Measurements from ENCODE around the gene RNF145.
"Not testable (repeated sequence)": the region's sequence is repeated elsewhere in the genome, so short reads cannot be mapped to it uniquely, and the experiment has no call there.

Gene RNF145

DNA sequence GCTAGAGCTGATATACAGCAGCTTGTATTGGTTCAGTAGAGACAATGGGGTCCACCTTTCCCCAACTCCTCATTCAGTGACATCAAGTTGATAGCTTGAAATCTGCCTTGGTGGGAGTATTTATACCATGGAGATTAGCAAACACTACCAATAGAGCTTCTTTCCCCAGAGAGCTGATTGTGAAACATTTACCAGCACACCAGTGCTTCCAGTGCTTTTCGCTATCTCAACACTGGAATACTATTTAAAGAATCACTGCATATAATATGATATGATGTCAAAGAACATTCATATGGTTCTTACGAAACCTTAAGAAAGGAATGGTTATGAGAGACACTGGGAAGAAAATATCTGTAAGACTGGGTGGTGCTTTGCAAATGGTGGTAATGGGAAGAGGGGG is 21.8 kb upstream of the RNF145 start:
- DNase-seq (ENCODE audit: extremely low spot score): no peak
- POLR2A ChIA-PET: interaction anchor here (2.2 kb wide), 1 partner anchor 23 kb away, joined by 6 read pairs; no protein-coding TSS in a partner anchor
- CTCF ChIA-PET: interaction anchor here (1.0 kb wide), 1 partner anchor 20 kb away, joined by 3 read pairs; no protein-coding TSS in a partner anchor
- TF ChIP-seq BHLHE40 (IDR thresholded peaks at IDR 0.05; ENCODE audit: borderline replicate concordance): no peak
- no peak for TF ChIP-seq ZNF384 (IDR thresholded peaks at IDR 0.05)
- no peak for TF ChIP-seq FOXA1 (IDR thresholded peaks at IDR 0.05)
- no peak for TF ChIP-seq SP1 (IDR thresholded peaks at IDR 0.05)
- no peak for TF ChIP-seq L3MBTL2 (conservative IDR thresholded peaks at IDR 0.05)
- TF ChIP-seq TARDBP (IDR thresholded peaks at IDR 0.05): no peak

GRCh38 chr5:159230657-159231056 is 21.3 kb upstream of the RNF145 start:
- POLR2A ChIA-PET: interaction anchor here (2.2 kb wide), 1 partner anchor 23 kb away, joined by 6 read pairs; no protein-coding TSS in a partner anchor
- TF ChIP-seq ARNT (IDR thresholded peaks at IDR 0.05) (no peak), SUZ12 (IDR thresholded peaks at IDR 0.05) (no peak), CTBP1 (IDR thresholded peaks at IDR 0.05; ENCODE audit: borderline replicate concordance) (no peak), HDGF (IDR thresholded peaks at IDR 0.05; ENCODE audit: borderline replicate concordance) (no peak), SP1 (IDR thresholded peaks at IDR 0.05) (no peak), ZNF384 (IDR thresholded peaks at IDR 0.05) (no peak), NFRKB (IDR thresholded peaks at IDR 0.05) (no peak), FOXK2 (IDR thresholded peaks at IDR 0.05) (no peak), FOXM1 (IDR thresholded peaks at IDR 0.05; ENCODE audit: borderline replicate concordance) (no peak), BHLHE40 (IDR thresholded peaks at IDR 0.05; ENCODE audit: borderline replicate concordance) (no peak), L3MBTL2 (conservative IDR thresholded peaks at IDR 0.05) (no peak), PKNOX1 (IDR thresholded peaks at IDR 0.05) (no peak), TARDBP (IDR thresholded peaks at IDR 0.05) (no peak), LEF1 (IDR thresholded peaks at IDR 0.05; ENCODE audit: borderline replicate concordance) (no peak)
- CTCF ChIA-PET: no interaction called here
- no peak for DNase-seq (ENCODE audit: extremely low spot score)

- CTCF ChIA-PET; DNase-seq (ENCODE audit: extremely low spot score); POLR2A ChIA-PET: not testable (repeated sequence)
Measured at GRCh38 chr5:159228097-159228496, 18.7 kb upstream of the RNF145 start.

- no peak for TF ChIP-seq ARNT (IDR thresholded peaks at IDR 0.05)
- TF ChIP-seq ZNF384 (IDR thresholded peaks at IDR 0.05): no peak
- no peak for TF ChIP-seq PKNOX1 (IDR thresholded peaks at IDR 0.05)
- no peak for TF ChIP-seq LEF1 (IDR thresholded peaks at IDR 0.05; ENCODE audit: borderline replicate concordance)
- no peak for TF ChIP-seq NFRKB (IDR thresholded peaks at IDR 0.05)
- TF ChIP-seq BHLHE40 (IDR thresholded peaks at IDR 0.05; ENCODE audit: borderline replicate concordance): no peak
- no peak for TF ChIP-seq FOXK2 (IDR thresholded peaks at IDR 0.05)
- ChIA-PET POLR2A (no interaction called here), CTCF (no interaction called here)
- no peak for DNase-seq (ENCODE audit: extremely low spot score)
Measured at GRCh38 chr5:159227452-159227851, 18.1 kb upstream of the RNF145 start.

- POLR2A ChIA-PET: no interaction called here
- TF ChIP-seq PKNOX1 (IDR thresholded peaks at IDR 0.05) (no peak), FOXM1 (IDR thresholded peaks at IDR 0.05; ENCODE audit: borderline replicate concordance) (no peak), NFRKB (IDR thresholded peaks at IDR 0.05) (no peak), ARNT (IDR thresholded peaks at IDR 0.05) (no peak), ELF4 (IDR thresholded peaks at IDR 0.05) (no peak), BHLHE40 (IDR thresholded peaks at IDR 0.05; ENCODE audit: borderline replicate concordance) (no peak), ZNF384 (IDR thresholded peaks at IDR 0.05) (no peak), L3MBTL2 (conservative IDR thresholded peaks at IDR 0.05) (no peak), HDGF (IDR thresholded peaks at IDR 0.05; ENCODE audit: borderline replicate concordance) (no peak), LEF1 (IDR thresholded peaks at IDR 0.05; ENCODE audit: borderline replicate concordance) (no peak), FOXK2 (IDR thresholded peaks at IDR 0.05) (no peak), CTBP1 (IDR thresholded peaks at IDR 0.05; ENCODE audit: borderline replicate concordance) (no peak), FOXA1 (IDR thresholded peaks at IDR 0.05) (no peak), SP1 (IDR thresholded peaks at IDR 0.05) (no peak), TARDBP (IDR thresholded peaks at IDR 0.05) (no peak), SUZ12 (IDR thresholded peaks at IDR 0.05) (no peak)
- no peak for DNase-seq (ENCODE audit: extremely low spot score)
- CTCF ChIA-PET: no interaction called here
Measured at GRCh38 chr5:159226451-159226850, 17.1 kb upstream of the RNF145 start.

DNA sequence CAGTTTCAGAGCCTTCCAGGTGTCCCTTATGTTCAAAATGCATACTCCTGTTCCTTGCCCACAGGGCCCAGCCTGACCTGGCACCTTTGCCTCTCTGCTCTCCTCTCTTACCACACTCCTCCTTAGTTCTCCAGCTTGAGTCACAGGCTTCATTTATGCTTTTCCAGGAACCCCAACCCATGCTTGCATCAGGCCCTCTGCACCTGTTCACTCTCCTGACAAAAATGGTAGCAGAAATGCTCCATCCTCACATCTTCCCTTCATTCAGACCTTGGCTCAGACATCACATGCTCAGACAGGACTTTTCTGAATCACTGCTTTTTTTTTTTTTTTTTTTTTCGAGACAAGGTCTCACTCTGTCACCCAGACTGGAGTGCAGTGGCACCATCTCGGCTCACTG is 15.1 kb upstream of the RNF145 start:
- POLR2A ChIA-PET: no interaction called here
- DNase-seq (ENCODE audit: extremely low spot score): no peak
- CTCF ChIA-PET: no interaction called here
- TF ChIP-seq ARNT (IDR thresholded peaks at IDR 0.05) (no peak), CTBP1 (IDR thresholded peaks at IDR 0.05; ENCODE audit: borderline replicate concordance) (no peak), TARDBP (IDR thresholded peaks at IDR 0.05) (no peak), L3MBTL2 (conservative IDR thresholded peaks at IDR 0.05) (no peak), ZNF384 (IDR thresholded peaks at IDR 0.05) (no peak), PKNOX1 (IDR thresholded peaks at IDR 0.05) (no peak), SUZ12 (IDR thresholded peaks at IDR 0.05) (no peak), NFRKB (IDR thresholded peaks at IDR 0.05) (no peak), FOXK2 (IDR thresholded peaks at IDR 0.05) (no peak), SP1 (IDR thresholded peaks at IDR 0.05) (no peak), BHLHE40 (IDR thresholded peaks at IDR 0.05; ENCODE audit: borderline replicate concordance) (no peak), FOXA1 (IDR thresholded peaks at IDR 0.05) (no peak), LEF1 (IDR thresholded peaks at IDR 0.05; ENCODE audit: borderline replicate concordance) (no peak), ELF4 (IDR thresholded peaks at IDR 0.05) (no peak), HDGF (IDR thresholded peaks at IDR 0.05; ENCODE audit: borderline replicate concordance) (no peak), FOXM1 (IDR thresholded peaks at IDR 0.05; ENCODE audit: borderline replicate concordance) (no peak)

Data from HEK293T (cell line).